Hematopoietic multipotent progenitor cell (in vitro differentiated cells): Measurements from ENCODE around the gene DNAI7. TPM values are rescaled to one million over a fixed set of nuclear protein-coding genes. Genes with fewer than 3 reads are reported as not detected.
A peak's percentile ranks its signal among the peaks of the same experiment; 100 is the strongest.

Experiments
- DNase-seq, 3 donors: peaks; one replicate each; pipeline ENCODE4 v3.0.0-alpha.2; 2011 to 2015; ENCODE audit warnings: low read depth in 2 of 3, low spot score in 2 of 3
- total RNA-seq: library from RNA; depleted of rRNA; stranded (reverse); fragments of >200 nt; gene quantifications from one replicate; pipeline ENCODE4 v1.2.3, GENCODE V29; 2012

DNAI7 gene
- total RNA-seq, 1 donor, result 0.54 TPM

DNA sequence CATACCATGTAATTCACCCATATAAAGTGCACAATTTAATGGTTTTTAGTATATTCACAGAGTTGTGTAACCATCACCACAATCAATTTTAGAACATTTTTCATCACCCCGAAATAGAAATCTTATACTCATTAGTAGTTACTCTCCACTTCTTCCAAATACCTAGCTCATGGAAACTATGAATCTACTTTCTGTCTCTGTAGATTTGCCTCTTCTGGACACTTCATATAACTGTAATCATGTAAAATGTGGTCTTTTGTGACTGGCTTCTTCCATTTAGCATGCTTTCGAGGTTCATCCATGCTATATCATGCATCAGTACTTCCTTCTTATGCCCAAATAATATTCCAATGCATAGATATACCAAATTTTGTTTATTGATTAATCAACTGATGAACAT, 10.8 kb downstream of the DNAI7 start:
- no peak for DNase-seq

GRCh38 chr12:25182765-25183164, 12.2 kb downstream of the DNAI7 start:
- no peak for DNase-seq

DNA sequence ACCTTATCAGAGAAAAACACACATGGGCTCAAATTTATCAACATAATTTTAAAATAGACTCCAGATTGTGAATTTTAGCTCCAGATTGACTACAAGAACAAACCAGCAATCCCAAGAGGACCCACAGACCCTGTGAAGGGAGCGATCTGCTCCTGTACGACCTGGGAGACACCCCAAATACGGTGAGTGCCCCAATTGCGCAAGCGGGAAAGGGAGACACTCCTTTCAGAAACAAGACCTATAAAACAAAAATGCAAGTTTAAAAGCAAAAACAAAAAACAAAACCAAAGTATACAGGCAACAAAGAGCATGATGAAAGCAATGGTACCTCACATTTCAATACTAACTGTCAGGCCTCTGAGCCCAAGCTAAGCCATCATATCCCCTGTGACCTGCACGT, 32.1 kb downstream of the DNAI7 start:
- DNase-seq, result no peak

- no peak for DNase-seq
Measured at GRCh38 chr12:25156061-25156460, 38.9 kb downstream of the DNAI7 start.

GRCh38 chr12:25155022-25155576, 39.9 kb downstream of the DNAI7 start:
- peak; percentile 14 to 69 (median 31) for DNase-seq

DNA sequence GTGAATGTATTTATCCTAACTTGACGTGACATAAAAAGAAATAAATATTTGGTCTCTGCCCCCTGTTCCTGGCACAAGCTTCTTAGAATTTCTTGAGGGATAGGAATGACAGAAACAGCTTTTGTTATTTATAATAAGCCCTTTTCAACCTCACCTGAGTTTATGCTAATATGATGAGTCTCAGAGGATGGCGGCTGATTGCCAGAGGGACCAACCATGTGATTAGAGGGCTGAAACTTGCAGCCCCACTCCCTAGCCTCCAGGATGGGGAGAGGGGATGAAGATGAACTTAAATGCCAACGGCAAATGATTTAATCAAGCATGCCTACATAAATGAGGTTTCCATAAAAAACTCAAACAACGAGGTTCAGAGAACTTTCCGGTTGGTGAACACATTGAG, 42.9 kb downstream of the DNAI7 start:
- DNase-seq, result no peak

GRCh38 chr12:25151476-25151875, 43.5 kb downstream of the DNAI7 start:
- DNase-seq, result no peak

GRCh38 chr12:25146686-25147085, 48.3 kb downstream of the DNAI7 start:
- no peak for DNase-seq

GRCh38 chr12:25135531-25136154, 59.3 kb downstream of the DNAI7 start:
- DNase-seq, result no peak

GRCh38 chr12:25131270-25131669, 63.7 kb downstream of the DNAI7 start:
- no peak for DNase-seq

DNA sequence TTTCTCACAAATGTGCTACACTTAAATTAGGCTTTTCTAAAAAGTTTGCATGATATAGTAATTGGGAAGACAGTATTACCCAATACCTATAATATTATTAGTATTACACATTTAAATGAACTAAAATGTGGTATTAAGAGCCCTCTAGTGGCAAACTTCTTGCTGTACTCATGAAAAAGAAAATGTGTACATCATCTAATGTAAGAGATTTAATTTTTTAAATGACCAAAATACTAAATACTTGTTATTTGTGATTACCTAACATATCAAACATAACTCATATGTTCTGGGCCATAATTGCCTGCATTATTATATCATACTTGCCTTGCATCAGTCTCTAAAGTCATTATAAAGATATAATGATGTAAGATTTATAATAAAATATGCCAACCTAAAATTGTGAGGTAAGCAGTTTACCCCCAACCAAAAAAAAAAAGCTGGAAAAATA, 64.2 kb downstream of the DNAI7 start:
- DNase-seq, result peak in 2 of 3 donors; percentile 19 to 59

- DNase-seq, result no peak
Measured at GRCh38 chr12:25126746-25127145, 68.2 kb downstream of the DNAI7 start.

DNA sequence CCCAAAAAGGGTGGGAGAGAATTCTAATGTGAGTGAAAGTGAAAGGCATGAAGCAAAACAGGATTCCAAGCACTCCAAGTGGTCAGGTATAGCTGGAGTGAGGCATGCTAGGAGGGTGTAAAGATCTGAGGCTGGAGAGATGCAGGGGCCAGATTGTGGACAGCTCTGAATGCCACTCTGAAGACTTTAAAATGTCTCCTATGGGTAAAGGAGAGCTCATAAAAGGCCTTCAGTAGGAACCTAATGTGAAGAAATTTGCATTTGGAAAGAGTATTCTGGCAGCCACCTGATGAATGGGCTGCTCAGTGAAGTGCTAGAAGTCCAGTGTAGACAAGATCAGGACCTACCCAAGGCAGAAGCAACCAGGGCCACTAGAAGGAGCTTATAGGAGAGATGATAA, 68.9 kb downstream of the DNAI7 start:
- no peak for DNase-seq

GRCh38 chr12:25124493-25124892, 70.5 kb downstream of the DNAI7 start:
- no peak for DNase-seq

DNA sequence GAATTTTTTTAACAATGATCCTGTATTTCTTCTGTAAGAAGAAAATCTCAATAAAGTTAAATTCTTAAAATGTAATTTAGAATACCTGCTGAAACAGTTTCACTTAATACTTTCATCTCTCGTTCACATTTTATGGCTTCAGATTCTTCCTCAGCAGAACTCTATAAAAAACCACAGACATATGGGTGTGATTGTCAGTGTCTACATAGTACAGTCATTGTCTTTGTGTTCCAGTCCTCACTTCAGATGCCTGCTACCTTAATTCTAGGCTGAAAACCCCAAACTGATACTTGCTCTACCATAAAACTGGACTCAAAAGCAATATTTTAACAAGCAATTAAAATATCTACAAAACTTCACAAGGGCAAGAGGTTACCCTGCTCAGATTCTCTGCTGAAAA, 71.8 kb downstream of the DNAI7 start:
- no peak for DNase-seq

GRCh38 chr12:25121916-25122315, 73.0 kb downstream of the DNAI7 start:
- no peak for DNase-seq

DNA sequence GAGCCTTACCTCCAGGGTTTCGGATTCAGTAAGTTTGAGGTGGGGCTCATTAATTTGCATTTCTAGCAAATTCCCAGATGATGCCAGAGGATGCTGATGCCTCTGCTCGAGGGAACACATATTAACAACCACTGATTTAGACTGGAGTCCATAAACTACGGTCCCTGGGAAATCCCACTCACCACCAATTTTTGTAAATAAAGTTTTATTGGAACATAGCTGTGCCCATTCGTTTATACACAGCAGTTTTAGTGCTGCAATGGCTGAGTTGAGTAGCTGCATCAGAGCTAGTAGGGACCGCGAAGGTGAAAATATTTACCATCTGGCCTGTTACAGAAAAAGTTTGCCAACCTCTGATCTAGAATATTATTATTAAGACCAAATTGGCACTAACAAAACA, 73.8 kb downstream of the DNAI7 start:
- no peak for DNase-seq

- peak in 1 of 3 donors; percentile 28 for DNase-seq
Measured at GRCh38 chr12:25119020-25119419, 75.9 kb downstream of the DNAI7 start.

- no peak for DNase-seq
Measured at GRCh38 chr12:25115677-25116076, 79.3 kb downstream of the DNAI7 start.

DNA sequence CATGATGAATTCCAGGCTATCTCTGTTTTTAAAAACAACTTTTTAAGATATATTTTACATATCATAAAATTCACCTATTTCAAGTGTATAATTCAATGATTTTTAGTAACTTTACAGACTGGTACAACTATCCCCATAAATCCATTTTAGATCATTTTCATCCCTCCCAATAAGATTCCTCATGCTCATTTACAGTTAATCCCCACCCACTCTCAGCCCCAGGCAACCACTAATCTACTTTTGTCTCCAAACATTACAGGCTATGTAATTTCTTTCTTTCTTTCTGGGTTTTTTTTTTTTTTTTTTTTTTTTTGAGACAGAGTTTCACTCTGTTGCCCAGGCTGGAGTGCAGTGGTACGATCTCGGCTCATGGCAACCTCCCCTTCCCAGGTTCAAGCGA, 81.3 kb downstream of the DNAI7 start:
- no peak for DNase-seq

GRCh38 chr12:25110260-25110659, 84.7 kb downstream of the DNAI7 start:
- no peak for DNase-seq

DNA sequence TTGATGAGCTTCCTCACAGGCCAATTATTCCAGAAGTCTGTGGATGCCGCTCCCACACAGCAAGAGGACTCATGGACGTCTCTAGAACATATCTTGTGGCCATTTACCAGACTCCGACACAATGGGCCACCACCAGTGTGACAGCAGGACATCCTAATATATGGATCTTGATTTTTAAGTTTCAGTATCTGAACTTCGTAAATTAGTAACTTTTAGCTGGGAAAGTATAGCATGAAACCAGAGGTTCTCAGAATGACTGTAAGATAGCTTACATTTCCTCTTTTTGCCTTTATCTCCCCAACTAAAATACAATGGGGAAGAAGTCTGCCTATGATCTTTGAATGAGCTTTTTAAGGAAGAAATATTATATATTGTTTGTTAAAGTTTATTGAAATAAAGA, 87.0 kb downstream of the DNAI7 start:
- DNase-seq, result no peak

DNA sequence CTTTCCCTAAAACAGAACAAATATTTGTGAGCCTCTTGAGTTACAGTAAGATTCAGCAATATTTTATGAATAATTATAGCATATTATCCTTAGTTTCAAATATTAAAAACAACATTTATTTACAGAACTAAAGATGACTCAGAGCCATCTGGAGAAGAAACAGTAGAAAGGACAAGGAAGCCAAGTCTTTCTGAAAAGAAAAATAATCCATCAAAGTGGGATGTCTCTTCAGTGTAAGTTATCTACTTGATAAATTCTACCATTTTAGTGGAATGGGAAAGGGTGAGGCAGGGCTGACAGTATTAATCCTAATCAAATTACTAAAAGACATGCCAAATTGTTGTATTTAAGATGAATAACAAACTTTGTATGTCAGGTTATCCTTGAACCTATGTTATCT, 88.1 kb downstream of the DNAI7 start:
- no peak for DNase-seq
